ENCODE results near the gene YPEL3.
"Not testable (repeated sequence)": the region's sequence is repeated elsewhere in the genome, so short reads cannot be mapped to it uniquely, and the experiment has no call there.

YPEL3 gene

GRCh38 chr16:30096105-30096861, at the start of gene YPEL3:
Gene YPEL3 (minus strand): TSS chr16:30096213. CDS start chr16:30095482, 731 bp downstream.
- peak; percentile 68 for DNase-seq

- DNase-seq: no peak
These were observed 49.6 kb upstream of the YPEL3 start for GRCh38 chr16:30145657-30146056.

GRCh38 chr16:30144917-30145316, 48.9 kb upstream of the YPEL3 start:
- no peak for DNase-seq

GRCh38 chr16:30144017-30144416, 48.0 kb upstream of the YPEL3 start:
- no peak for DNase-seq

- no peak for DNase-seq
These were observed 47.3 kb upstream of the YPEL3 start for GRCh38 chr16:30143347-30143702.

- no peak for DNase-seq
These were observed 46.8 kb upstream of the YPEL3 start for GRCh38 chr16:30142672-30143346.

- DNase-seq: no peak
These were observed 45.7 kb upstream of the YPEL3 start for GRCh38 chr16:30141750-30142149.

GRCh38 chr16:30139583-30140481, 43.8 kb upstream of the YPEL3 start:
- DNase-seq: no peak

GRCh38 chr16:30137897-30138296, 41.9 kb upstream of the YPEL3 start:
- DNase-seq: no peak

- DNase-seq: no peak
These were observed 41.1 kb upstream of the YPEL3 start for GRCh38 chr16:30136971-30137605.

- DNase-seq: no peak
These were observed 36.6 kb upstream of the YPEL3 start for GRCh38 chr16:30132591-30132990.

- DNase-seq: peak; percentile 92
These were observed 36.0 kb upstream of the YPEL3 start for GRCh38 chr16:30131869-30132475.

- DNase-seq: no peak
These were observed 32.0 kb upstream of the YPEL3 start for GRCh38 chr16:30127993-30128392.

GRCh38 chr16:30125690-30126089, 29.7 kb upstream of the YPEL3 start:
- not testable (repeated sequence) for DNase-seq

- DNase-seq: no peak
These were observed 29.0 kb upstream of the YPEL3 start for GRCh38 chr16:30124985-30125379.

GRCh38 chr16:30122604-30123160, 26.7 kb upstream of the YPEL3 start:
- no peak for DNase-seq

- DNase-seq: no peak
These were observed 25.9 kb upstream of the YPEL3 start for GRCh38 chr16:30121741-30122571.

- DNase-seq: no peak
These were observed 24.5 kb upstream of the YPEL3 start for GRCh38 chr16:30120340-30121105.

GRCh38 chr16:30119428-30119827, 23.4 kb upstream of the YPEL3 start:
- no peak for DNase-seq

- DNase-seq: no peak
These were observed 21.8 kb upstream of the YPEL3 start for GRCh38 chr16:30117768-30118167.
